ENCODE measurements around the gene DGKQ.

DGKQ gene

DNA sequence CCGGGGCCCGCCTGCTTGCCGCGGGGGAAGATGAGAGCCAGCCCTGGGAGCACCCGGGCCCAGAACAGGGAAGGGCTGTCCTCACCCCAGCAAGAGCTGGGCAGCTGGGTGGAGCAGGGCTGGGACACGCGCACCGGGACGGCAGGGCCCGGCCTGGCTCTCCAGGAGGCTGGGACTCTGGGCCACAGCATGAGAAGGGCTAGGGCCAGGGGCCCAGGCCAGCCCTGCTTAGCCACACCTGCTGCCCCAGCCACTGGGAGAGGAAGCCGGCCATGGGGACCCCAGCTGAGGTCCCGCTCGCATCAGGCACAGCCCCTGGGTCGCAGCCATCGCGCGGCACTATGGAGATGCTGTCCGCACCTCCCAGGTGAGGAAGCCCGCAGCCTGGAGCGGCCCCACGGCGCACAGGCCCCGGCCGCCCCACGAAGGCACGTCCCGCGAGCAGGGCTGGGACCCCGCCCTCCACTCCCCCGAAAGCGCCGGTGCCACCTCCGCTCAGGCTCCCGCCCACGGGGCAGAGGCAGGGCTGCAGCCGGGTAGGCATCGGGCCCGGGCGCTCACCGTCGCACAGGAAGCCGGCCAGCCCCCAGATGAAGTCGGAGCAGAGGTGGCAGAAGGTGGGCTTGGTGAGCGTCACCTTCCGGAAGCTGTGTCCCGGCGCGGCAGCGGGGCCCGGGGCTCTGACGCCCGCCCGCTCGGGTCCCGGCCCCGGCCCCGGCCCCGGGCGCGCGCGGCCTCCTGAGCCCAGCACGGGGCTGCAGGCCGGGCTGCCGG is 531 bp downstream of the DGKQ start:
- Histone ChIP-seq H3K9me3 (ENCODE audit: control insufficient read depth, insufficient read depth, low read length) (no peaks in the 10 kb centered on the region), H3K27ac (ENCODE audit: low read length) (no peak overlapping the region), H3K27me3 (ENCODE audit: control insufficient read depth, insufficient read depth, low read length) (no peaks in the 10 kb centered on the region; the same call in 1 of the 2 replicates), H3K36me3 (ENCODE audit: control insufficient read depth, insufficient read depth, low read length) (0 out of 2 replicates have a peak, but pooled peaks cover 3% of the 10 kb centered on the region), H3K4me1 (ENCODE audit: control insufficient read depth, insufficient read depth, low read length) (peaks cover 3% of the 10 kb centered on the region), H3K4me3 (ENCODE audit: low read length) (peak overlapping the region; percentile 41; the same call in 1 of the 2 replicates)
- no peak for DNase-seq (ENCODE audit: low read depth, low spot score)
- WGBS (ENCODE audit: insufficient coverage, insufficient read length), result no CpG with 5 or more reads among the region's 65 CpGs

DNA sequence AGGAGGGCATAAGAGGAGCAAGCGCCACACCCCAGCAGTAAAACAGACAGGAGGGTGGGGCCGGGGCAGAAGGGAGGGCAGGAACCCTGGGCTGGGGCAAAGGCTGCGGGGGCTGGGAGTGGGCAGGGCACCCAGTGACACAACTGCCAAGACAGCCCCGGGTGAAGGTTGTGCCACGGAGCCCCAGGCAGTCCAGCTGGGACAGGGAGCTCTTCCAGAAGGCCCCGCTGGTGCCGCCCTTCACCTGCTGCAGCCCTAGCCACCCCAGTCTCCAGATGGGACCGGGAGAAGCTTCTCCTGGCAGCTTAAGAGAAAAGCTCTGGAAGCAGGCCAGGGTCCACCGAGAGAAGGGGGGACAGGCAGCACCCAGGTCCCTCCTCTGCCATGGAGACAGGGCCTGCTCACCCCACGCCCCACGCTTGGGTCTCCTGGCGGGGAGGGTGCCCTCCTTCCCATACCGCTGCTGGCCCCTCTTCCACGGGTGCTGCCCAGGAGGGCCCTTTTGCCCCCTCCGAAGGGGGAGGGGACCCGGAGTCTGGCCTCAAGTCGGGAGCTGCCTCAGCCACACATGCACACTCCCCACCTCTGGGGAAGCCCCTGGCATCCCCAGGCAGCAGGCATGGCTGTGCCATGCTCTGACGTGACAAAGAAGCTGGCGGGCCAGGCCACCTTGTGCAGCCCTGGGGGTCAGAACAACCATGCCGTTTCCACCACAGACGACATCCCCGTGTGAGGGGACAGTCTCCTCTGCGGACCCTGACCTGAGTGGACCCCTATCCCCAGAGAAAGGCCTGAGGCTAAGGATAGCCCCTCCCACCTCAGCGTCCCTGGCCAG is 1.5 kb downstream of the DGKQ start:
- Histone ChIP-seq H3K4me3 (ENCODE audit: low read length) (no peak overlapping the region), H3K27ac (ENCODE audit: low read length) (no peak overlapping the region), H3K9me3 (ENCODE audit: control insufficient read depth, insufficient read depth, low read length) (no peaks in the 10 kb centered on the region), H3K36me3 (ENCODE audit: control insufficient read depth, insufficient read depth, low read length) (0 out of 2 replicates have a peak, but pooled peaks cover 3% of the 10 kb centered on the region), H3K27me3 (ENCODE audit: control insufficient read depth, insufficient read depth, low read length) (no peaks in the 10 kb centered on the region; the same call in 1 of the 2 replicates), H3K4me1 (ENCODE audit: control insufficient read depth, insufficient read depth, low read length) (peaks cover 3% of the 10 kb centered on the region)
- no peak for DNase-seq (ENCODE audit: low read depth, low spot score)
- WGBS (ENCODE audit: insufficient coverage, insufficient read length), result no CpG with 5 or more reads among the region's 24 CpGs

- no CpG with 5 or more reads among the region's 17 CpGs for WGBS (ENCODE audit: insufficient coverage, insufficient read length)
- Histone ChIP-seq H3K4me1 (ENCODE audit: control insufficient read depth, insufficient read depth, low read length) (peaks cover 3% of the 10 kb centered on the region), H3K4me3 (ENCODE audit: low read length) (no peak overlapping the region), H3K27me3 (ENCODE audit: control insufficient read depth, insufficient read depth, low read length) (no peaks in the 10 kb centered on the region; the same call in 1 of the 2 replicates), H3K27ac (ENCODE audit: low read length) (no peak overlapping the region), H3K9me3 (ENCODE audit: control insufficient read depth, insufficient read depth, low read length) (no peaks in the 10 kb centered on the region), H3K36me3 (ENCODE audit: control insufficient read depth, insufficient read depth, low read length) (0 out of 2 replicates have a peak, but pooled peaks cover 3% of the 10 kb centered on the region)
- no peak for DNase-seq (ENCODE audit: low read depth, low spot score)
Observed at GRCh38 chr4:970854-971520, 2.4 kb downstream of the DGKQ start.

DNA sequence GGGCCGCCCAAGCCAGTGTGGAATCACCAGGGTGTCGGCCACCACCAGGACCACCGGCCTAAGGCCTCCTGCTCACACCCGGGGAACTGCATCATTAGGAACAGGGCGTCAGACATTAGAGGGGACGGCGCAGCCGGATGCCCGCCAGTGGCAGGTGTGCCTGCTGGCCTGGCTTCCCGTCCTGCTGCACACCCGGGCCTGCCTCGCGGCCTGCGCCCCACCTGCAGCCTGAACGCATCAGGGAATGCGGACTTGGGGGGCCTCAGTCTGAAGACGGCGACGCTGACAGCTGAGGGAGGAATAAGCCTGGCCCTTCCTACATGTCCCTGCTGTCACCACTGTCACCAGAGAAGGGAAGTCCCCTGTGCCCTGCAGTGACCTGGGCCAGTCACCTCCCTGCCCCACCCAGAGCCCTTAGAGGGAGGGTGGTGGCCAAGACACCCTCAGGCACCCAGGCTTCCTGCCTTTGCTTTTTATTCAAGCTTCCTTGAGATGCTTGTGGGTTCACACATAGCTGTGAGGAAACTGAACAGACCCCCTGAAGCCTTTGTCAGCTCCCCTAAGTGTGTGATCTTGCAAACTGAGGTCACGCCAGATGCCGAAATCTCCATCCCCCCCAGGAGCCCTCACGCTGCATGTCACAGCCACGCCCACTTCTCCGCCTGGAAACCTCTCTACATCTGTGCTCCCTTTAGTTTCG is 3.2 kb downstream of the DGKQ start:
- Histone ChIP-seq H3K4me3 (ENCODE audit: low read length) (no peak overlapping the region), H3K9me3 (ENCODE audit: control insufficient read depth, insufficient read depth, low read length) (no peaks in the 10 kb centered on the region), H3K27ac (ENCODE audit: low read length) (no peak overlapping the region), H3K4me1 (ENCODE audit: control insufficient read depth, insufficient read depth, low read length) (peaks cover 3% of the 10 kb centered on the region), H3K36me3 (ENCODE audit: control insufficient read depth, insufficient read depth, low read length) (0 out of 2 replicates have a peak, but pooled peaks cover 3% of the 10 kb centered on the region), H3K27me3 (ENCODE audit: control insufficient read depth, insufficient read depth, low read length) (no peaks in the 10 kb centered on the region; the same call in 1 of the 2 replicates)
- DNase-seq (ENCODE audit: low read depth, low spot score), result no peak
- WGBS (ENCODE audit: insufficient coverage, insufficient read length), result no CpG with 5 or more reads among the region's 25 CpGs

- no peak for DNase-seq (ENCODE audit: low read depth, low spot score)
- H3K27me3 ChIP-seq (ENCODE audit: control insufficient read depth, insufficient read depth, low read length), result no peaks in the 10 kb centered on the region; the same call in 1 of the 2 replicates
- H3K4me1 ChIP-seq (ENCODE audit: control insufficient read depth, insufficient read depth, low read length), result peaks cover 3% of the 10 kb centered on the region
- H3K27ac ChIP-seq (ENCODE audit: low read length), result no peak overlapping the region
- H3K36me3 ChIP-seq (ENCODE audit: control insufficient read depth, insufficient read depth, low read length), result 0 out of 2 replicates have a peak, but pooled peaks cover 3% of the 10 kb centered on the region
- WGBS (ENCODE audit: insufficient coverage, insufficient read length), result no CpG with 5 or more reads among the region's 23 CpGs
- H3K4me3 ChIP-seq (ENCODE audit: low read length), result no peak overlapping the region
- no peaks in the 10 kb centered on the region for H3K9me3 ChIP-seq (ENCODE audit: control insufficient read depth, insufficient read depth, low read length)
Observed at GRCh38 chr4:968621-969394, 4.6 kb downstream of the DGKQ start.

DNA sequence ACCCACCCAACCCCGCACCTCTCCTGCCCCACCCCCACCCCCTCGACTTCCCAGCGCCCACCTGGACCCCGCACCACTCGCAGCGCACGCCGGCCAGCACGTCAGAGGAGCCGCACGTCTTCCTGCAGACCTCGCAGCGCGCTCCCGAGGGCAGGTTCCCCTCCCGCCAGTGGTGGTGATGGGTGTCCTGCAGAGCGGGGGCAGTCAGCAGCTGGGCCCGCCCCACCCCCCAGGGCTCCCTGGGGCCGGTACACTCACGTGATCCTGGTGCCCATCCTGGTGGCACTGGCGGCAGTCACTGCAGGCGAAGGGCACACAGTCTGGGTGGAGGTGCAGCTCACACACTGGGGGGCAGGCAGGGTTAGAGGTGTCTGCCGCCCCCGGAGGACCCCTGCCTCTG is 5.1 kb downstream of the DGKQ start:
- no peaks in the 10 kb centered on the region; the same call in 1 of the 2 replicates for H3K27me3 ChIP-seq (ENCODE audit: control insufficient read depth, insufficient read depth, low read length)
- no peaks in the 10 kb centered on the region for H3K9me3 ChIP-seq (ENCODE audit: control insufficient read depth, insufficient read depth, low read length)
- peaks cover 3% of the 10 kb centered on the region for H3K4me1 ChIP-seq (ENCODE audit: control insufficient read depth, insufficient read depth, low read length)
- H3K36me3 ChIP-seq (ENCODE audit: control insufficient read depth, insufficient read depth, low read length), result peaks cover 4% of the 10 kb centered on the region; the same call in 1 of the 2 replicates
- WGBS (ENCODE audit: insufficient coverage, insufficient read length), result no CpG with 5 or more reads among the region's 24 CpGs
- no peak for DNase-seq (ENCODE audit: low read depth, low spot score)
- no peak overlapping the region; the same call in 1 of the 2 replicates for H3K4me3 ChIP-seq (ENCODE audit: low read length)
- no peak overlapping the region for H3K27ac ChIP-seq (ENCODE audit: low read length)

DNA sequence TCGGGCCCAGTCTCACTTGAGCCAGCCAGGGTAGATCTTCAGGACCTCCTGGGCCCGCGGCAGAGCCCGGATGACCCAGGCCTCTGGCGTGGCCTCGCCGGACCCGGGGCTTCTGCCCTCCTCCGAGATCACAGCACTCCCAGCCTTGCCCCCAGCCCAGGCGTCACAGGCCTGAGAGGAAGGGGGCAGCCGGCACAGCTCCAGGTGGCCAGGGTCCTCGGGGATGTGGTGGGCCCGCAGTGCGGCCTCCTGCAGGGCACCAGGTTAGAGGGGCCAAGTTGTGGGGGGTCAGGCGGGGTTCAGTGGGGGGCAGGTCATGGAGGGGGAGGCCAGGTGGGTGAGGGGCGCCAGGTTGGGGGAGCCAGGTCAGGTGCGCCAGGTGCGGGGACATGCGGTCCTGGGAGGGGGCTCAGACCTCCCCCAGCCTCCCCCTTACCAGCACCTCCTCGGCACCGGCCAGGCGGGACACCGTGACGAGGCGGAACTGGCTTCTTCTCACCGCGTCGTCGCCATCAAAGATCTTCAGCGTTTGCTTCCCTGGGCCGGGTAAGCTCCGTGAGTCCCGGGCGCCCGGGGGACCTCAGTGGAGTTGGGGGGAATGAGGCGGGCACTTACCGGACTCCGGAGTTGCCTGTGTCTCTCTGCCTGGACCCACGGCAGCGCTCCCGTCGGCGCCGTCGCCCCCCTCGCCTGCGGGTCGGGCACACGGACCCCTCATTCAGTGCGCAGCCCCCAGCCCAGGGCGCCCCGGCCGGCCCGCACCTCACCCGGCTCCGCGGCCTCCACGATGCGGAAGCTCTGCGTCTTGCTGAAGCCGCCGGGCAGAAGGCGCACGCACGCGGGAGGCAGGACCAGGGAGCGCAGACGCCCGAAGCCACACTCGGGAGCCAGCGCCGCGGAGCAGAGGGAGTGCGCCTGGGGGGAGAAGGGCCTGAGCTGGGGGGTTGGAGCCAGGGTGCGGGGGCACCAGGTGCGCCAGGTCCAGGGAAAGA is 6.0 kb downstream of the DGKQ start:
- DNase-seq (ENCODE audit: low read depth, low spot score), result no peak
- Histone ChIP-seq H3K27ac (ENCODE audit: low read length) (no peak overlapping the region), H3K27me3 (ENCODE audit: control insufficient read depth, insufficient read depth, low read length) (no peaks in the 10 kb centered on the region; the same call in 1 of the 2 replicates), H3K4me3 (ENCODE audit: low read length) (peak overlapping the region; percentile 9; the same call in 1 of the 2 replicates), H3K36me3 (ENCODE audit: control insufficient read depth, insufficient read depth, low read length) (peaks cover 5% of the 10 kb centered on the region; the same call in 1 of the 2 replicates), H3K9me3 (ENCODE audit: control insufficient read depth, insufficient read depth, low read length) (no peaks in the 10 kb centered on the region), H3K4me1 (ENCODE audit: control insufficient read depth, insufficient read depth, low read length) (peaks cover 3% of the 10 kb centered on the region)
- WGBS (ENCODE audit: insufficient coverage, insufficient read length), result no CpG with 5 or more reads among the region's 76 CpGs

DNA sequence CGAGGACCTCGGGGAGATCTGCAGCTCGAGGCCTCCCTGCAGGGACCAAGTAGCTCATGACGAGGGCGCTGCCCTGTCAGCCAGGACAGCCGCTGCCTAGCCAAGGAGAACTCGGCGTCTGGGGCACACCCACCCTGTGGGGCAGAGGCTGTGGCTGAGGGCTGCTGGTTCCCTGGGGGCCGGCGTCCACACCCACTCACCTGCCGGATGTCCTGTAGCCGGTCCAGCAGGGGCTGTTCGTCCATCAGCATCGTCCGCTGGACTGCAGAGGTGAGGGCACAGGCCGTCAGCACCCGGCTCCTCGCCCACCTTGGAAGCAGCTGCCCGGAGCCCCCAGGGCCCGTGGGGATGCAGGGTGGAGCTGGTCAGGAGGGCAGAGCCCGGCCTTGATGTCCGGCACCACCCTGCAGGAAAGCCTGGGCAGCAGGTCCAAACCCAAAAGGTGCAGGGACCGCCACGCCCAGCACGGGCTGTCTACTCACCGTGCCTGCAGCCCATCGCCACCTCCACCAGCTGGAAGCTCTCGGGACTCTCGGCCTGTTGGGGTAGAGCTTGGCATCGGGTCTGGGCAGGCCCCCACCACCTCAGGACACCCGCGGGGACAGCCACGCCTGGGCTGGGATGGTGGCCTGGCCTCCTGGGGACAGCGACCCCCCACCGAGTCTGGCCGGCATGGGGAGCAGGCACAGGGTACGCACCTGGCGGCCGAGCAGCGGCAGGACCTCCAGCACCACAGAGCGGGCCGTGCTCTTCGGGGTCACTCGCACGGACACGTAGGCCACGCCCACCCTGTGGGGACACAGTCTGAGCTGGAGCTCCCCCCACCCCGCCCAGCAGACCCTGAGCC is 6.9 kb downstream of the DGKQ start:
- WGBS (ENCODE audit: insufficient coverage, insufficient read length), result no CpG with 5 or more reads among the region's 48 CpGs
- DNase-seq (ENCODE audit: low read depth, low spot score), result no peak
- no peaks in the 10 kb centered on the region for H3K27me3 ChIP-seq (ENCODE audit: control insufficient read depth, insufficient read depth, low read length)
- no peaks in the 10 kb centered on the region for H3K9me3 ChIP-seq (ENCODE audit: control insufficient read depth, insufficient read depth, low read length)
- H3K4me1 ChIP-seq (ENCODE audit: control insufficient read depth, insufficient read depth, low read length), result peaks cover 3% of the 10 kb centered on the region
- no peak overlapping the region for H3K4me3 ChIP-seq (ENCODE audit: low read length)
- H3K27ac ChIP-seq (ENCODE audit: low read length), result no peak overlapping the region
- peaks cover 5% of the 10 kb centered on the region; the same call in 1 of the 2 replicates for H3K36me3 ChIP-seq (ENCODE audit: control insufficient read depth, insufficient read depth, low read length)

All from iPS DF 6.9 (cell line).